NT2/D1 (cell line): Measurements from ENCODE around the gene FHOD3.

ENCODE experiments used
- YY1 ChIP-seq: IDR thresholded peaks from 2 replicates; pipeline ENCODE4 v1.6.1; 2011; ENCODE audit not compliant: insufficient read length, insufficient read depth
- ZNF274 ChIP-seq: IDR thresholded peaks from 2 replicates; pipeline ENCODE4 v1.6.1; 2011; ENCODE audit warnings: mild to moderate bottlenecking, low read depth, low read length

DNA sequence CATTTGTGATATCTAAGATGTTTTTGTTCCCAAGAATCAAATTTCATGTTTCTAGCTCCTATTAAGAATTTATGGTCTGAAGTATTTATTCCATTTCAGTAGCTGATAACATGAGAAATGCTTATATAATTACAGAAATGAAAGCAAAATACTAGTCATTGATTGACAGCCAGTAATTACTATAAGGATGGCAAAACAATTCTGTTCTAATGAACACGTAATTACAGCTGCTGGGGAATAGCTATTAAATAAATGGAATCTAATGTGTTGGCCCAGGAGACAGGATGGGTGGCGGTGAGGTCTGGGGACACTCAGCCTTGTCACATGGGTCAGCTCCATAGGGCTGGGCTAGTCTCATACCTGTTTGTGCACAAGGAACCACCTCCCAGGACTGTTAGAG is 263.5 kb downstream of the FHOD3 start:
- TF ChIP-seq YY1 (no peak), ZNF274 (no peak)
